Natural killer cell (primary cell): ENCODE measurements around the gene TTC39B. TPM values are rescaled to one million over a fixed set of nuclear protein-coding genes. Genes with fewer than 3 reads are reported as not detected.
A peak's percentile ranks its signal among the peaks of the same experiment; 100 is the strongest.

ENCODE experiments used
- ATAC-seq, 3 donors: fragments of 150-1000 bp in 2 of 3; fragments of 200-7000 bp in 1 of 3; cut with Tn5 transposase; 1 replicate in 1 of 3; 2 replicates in 2 of 3; pipeline ENCODE4 v1.10.0; 2021; ENCODE audit warnings: mild to moderate bottlenecking in 2 of 3, moderate library complexity in 2 of 3
- DNase-seq, 2 donors: peaks; one replicate each; pipeline versions ENCODE4 v3.0.0 to v3.0.0-alpha.2; 2013 to 2021; ENCODE audit warnings: mixed read lengths in 1 of 2
- H3K27ac ChIP-seq: one replicate; pipeline ENCODE4 v1.5.1; 2013; ENCODE audit warnings: mild to moderate bottlenecking, low read length
- H3K27me3 ChIP-seq: one replicate; pipeline ENCODE4 v1.6.1; 2013; ENCODE audit warnings: low read length; ENCODE audit not compliant: control insufficient read depth, insufficient read depth
- H3K36me3 ChIP-seq: one replicate; pipeline ENCODE4 v1.6.1; 2013; ENCODE audit warnings: low read length; ENCODE audit not compliant: control insufficient read depth, insufficient read depth
- H3K4me1 ChIP-seq: one replicate; pipeline ENCODE4 v1.6.1; 2013; ENCODE audit warnings: low read length; ENCODE audit not compliant: control insufficient read depth, insufficient read depth
- H3K4me3 ChIP-seq: one replicate; pipeline ENCODE4 v1.5.1; 2013; ENCODE audit warnings: low read length
- H3K9me3 ChIP-seq: one replicate; pipeline ENCODE4 v1.6.1; 2013; ENCODE audit warnings: low read length; ENCODE audit not compliant: control insufficient read depth, insufficient read depth
- H3K27ac Mint-ChIP-seq, 2 donors: one replicate each; pipeline ENCODE4 v1.8.0; 2022; ENCODE audit warnings: mild to moderate bottlenecking in 2 of 2, mixed read lengths in 2 of 2, moderate library complexity in 1 of 2
- H3K27me3 Mint-ChIP-seq, 2 donors: one replicate each; pipeline ENCODE4 v1.8.0; 2022; ENCODE audit warnings: low read depth in 2 of 2, mixed read lengths in 2 of 2
- H3K36me3 Mint-ChIP-seq: one replicate; pipeline ENCODE4 v1.8.0; 2022; ENCODE audit warnings: mixed read lengths
- H3K4me1 Mint-ChIP-seq, 2 donors: one replicate each; pipeline ENCODE4 v1.8.0; 2022; ENCODE audit warnings: mixed read lengths in 2 of 2
- H3K4me3 Mint-ChIP-seq: one replicate; pipeline ENCODE4 v1.8.0; 2022; ENCODE audit warnings: mild to moderate bottlenecking, moderate library complexity, mixed read lengths
- H3K9me3 Mint-ChIP-seq, 2 donors: one replicate each; pipeline ENCODE4 v1.8.0; 2022; ENCODE audit warnings: mixed read lengths in 2 of 2
- CTCF ChIP-seq: fragments of 200-600 bp; IDR thresholded peaks from one replicate; pipeline ENCODE4 v1.8.0; 2022; ENCODE audit warnings: antibody characterized with exemption
- WGBS: methylation state at CpG from one replicate; pipeline ENCODE4 v1.1.7; 2013; ENCODE audit warnings: missing lambda C conversion rate; ENCODE audit not compliant: insufficient coverage; 5-methylcytosine and 5-hydroxymethylcytosine counted together
- intact Hi-C: fragments of 100-400 bp; cut with micrococcal nuclease; formaldehyde crosslinking; loops from one replicate; pipeline ENCODE4 v1.14.2; 2022
- total RNA-seq, 4 donors: library from RNA; stranded (reverse); fragments of 120-200 nt in 1 of 4; gene quantifications; one replicate each; pipeline versions ENCODE4 v1.2.3 to v1.2.4, GENCODE V29; 2013 to 2022

Gene TTC39B
- total RNA-seq, 3 donors from 2014 or later (not counting 1 experiment from before 2014, with no cell fraction given): 51.2 to 65.1 (median 54.2) TPM

- no peak overlapping the region for H3K27ac ChIP-seq
- H3K27me3 Mint-ChIP-seq: no peaks in the 10 kb centered on the region
- no peak overlapping the region for H3K27ac Mint-ChIP-seq
- peaks cover 2% of the 10 kb centered on the region for H3K9me3 ChIP-seq
- H3K9me3 Mint-ChIP-seq: peaks cover 2 to 13% of the 10 kb centered on the region in 2 donors
- H3K4me3 ChIP-seq: no peak overlapping the region
- peaks cover 33 to 42% of the 10 kb centered on the region in 2 donors for H3K4me1 Mint-ChIP-seq
- H3K36me3 Mint-ChIP-seq: peaks cover 27% of the 10 kb centered on the region
- peak; percentile 32 for TF ChIP-seq CTCF
- H3K4me1 ChIP-seq: no peaks in the 10 kb centered on the region
- no peaks in the 10 kb centered on the region for H3K27me3 ChIP-seq
- H3K36me3 ChIP-seq: no peaks in the 10 kb centered on the region
- intact Hi-C loops: no loop called here
- ATAC-seq (no peak), DNase-seq (peak in 1 of 2 donors; percentile 43)
- no peak overlapping the region for H3K4me3 Mint-ChIP-seq
- WGBS: 89% methylated on average over 10 of the region's 13 CpGs
Measured at GRCh38 chr9:15231788-15232635, 75.0 kb downstream of the TTC39B start.

- no peak overlapping the region for H3K4me3 ChIP-seq
- no peaks in the 10 kb centered on the region for H3K9me3 ChIP-seq
- no peak for DNase-seq
- H3K9me3 Mint-ChIP-seq: no peaks in the 10 kb centered on the region
- peaks cover 28 to 35% of the 10 kb centered on the region in 2 donors for H3K4me1 Mint-ChIP-seq
- no peaks in the 10 kb centered on the region for H3K27me3 ChIP-seq
- H3K27me3 Mint-ChIP-seq: no peaks in the 10 kb centered on the region
- no peak for TF ChIP-seq CTCF
- no peak for ATAC-seq
- H3K27ac ChIP-seq: no peak overlapping the region
- intact Hi-C loops: no loop called here
- peaks cover 7% of the 10 kb centered on the region for H3K36me3 Mint-ChIP-seq
- peaks cover 2% of the 10 kb centered on the region for H3K36me3 ChIP-seq
- peak overlapping the region in 1 of 2 donors; percentile 33 for H3K27ac Mint-ChIP-seq
- H3K4me3 Mint-ChIP-seq: no peak overlapping the region
- no peaks in the 10 kb centered on the region for H3K4me1 ChIP-seq
- 71% methylated on average over 3 of the region's 5 CpGs for WGBS
Measured at GRCh38 chr9:15229409-15229808, 77.6 kb downstream of the TTC39B start.

DNA sequence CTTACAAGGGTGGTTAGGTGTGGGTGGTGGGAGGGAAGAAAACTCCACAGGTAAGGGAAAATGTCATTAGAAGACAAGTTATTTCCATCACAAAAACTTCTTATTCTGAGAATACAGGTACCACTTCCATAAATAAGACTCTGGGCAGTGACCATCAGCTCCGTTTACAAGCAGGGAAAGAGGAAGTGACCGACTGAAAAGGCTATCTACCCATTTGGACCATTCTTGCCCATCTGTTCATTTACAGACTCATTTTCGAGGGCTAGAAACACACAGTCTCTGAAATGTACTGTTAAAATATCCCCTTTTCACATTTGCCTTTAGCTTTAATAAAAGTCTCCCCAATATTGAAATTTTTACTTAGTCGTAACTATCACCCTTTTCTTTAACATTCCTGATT lies 79.5 kb downstream of the TTC39B start:
- ATAC-seq (no peak), DNase-seq (no peak)
- H3K4me1 Mint-ChIP-seq: peaks cover 39 to 40% of the 10 kb centered on the region in 2 donors
- peaks cover under 1% of the 10 kb centered on the region for H3K4me1 ChIP-seq
- no peaks in the 10 kb centered on the region for H3K27me3 ChIP-seq
- H3K4me3 Mint-ChIP-seq: no peak overlapping the region
- H3K27ac ChIP-seq: no peak overlapping the region
- no peak for TF ChIP-seq CTCF
- no peaks in the 10 kb centered on the region for H3K9me3 ChIP-seq
- no peaks in the 10 kb centered on the region for H3K9me3 Mint-ChIP-seq
- intact Hi-C loops: no loop called here
- H3K27ac Mint-ChIP-seq: no peak overlapping the region
- H3K36me3 Mint-ChIP-seq: peaks cover 5% of the 10 kb centered on the region
- H3K27me3 Mint-ChIP-seq: no peaks in the 10 kb centered on the region
- no peak overlapping the region for H3K4me3 ChIP-seq
- peaks cover 11% of the 10 kb centered on the region for H3K36me3 ChIP-seq
- WGBS: 85% methylated on average over 3 of the region's 4 CpGs
